Peyer's patch (tissue), 4 donors: Measurements from ENCODE around the gene ZMIZ1. TPM values are rescaled to one million over a fixed set of nuclear protein-coding genes. Genes with fewer than 3 reads are reported as not detected.

Experiments
- DNase-seq, 3 donors: peaks; one replicate each; pipeline ENCODE4 v3.0.0-alpha.2; 2017 to 2019
- H3K27ac ChIP-seq, 4 donors: fragments of 200-600 bp; sonication (generic); one replicate each; pipeline ENCODE4 v1.5.1; 2016 to 2019
- H3K27me3 ChIP-seq, 2 donors: fragments of 200-600 bp; sonication (generic); one replicate each; pipeline ENCODE4 v1.5.1; 2019
- H3K36me3 ChIP-seq, 3 donors: fragments of 200-600 bp; sonication (generic); one replicate each; pipeline ENCODE4 v1.5.1; 2016 to 2019
- H3K4me1 ChIP-seq, 4 donors: fragments of 200-600 bp; sonication (generic); one replicate each; pipeline ENCODE4 v1.5.1; 2016 to 2019
- H3K4me3 ChIP-seq, 4 donors: fragments of 200-600 bp; sonication (generic); 1 replicate in 3 of 4; 2 replicates in 1 of 4; pipeline ENCODE4 v1.5.1; 2016 to 2019; ENCODE audit warnings: mild to moderate bottlenecking in 1 of 4
- H3K9me3 ChIP-seq, 4 donors: fragments of 200-600 bp; sonication (generic); one replicate each; pipeline ENCODE4 v1.5.1; 2016 to 2019; ENCODE audit warnings: mild to moderate bottlenecking in 1 of 4
- POLR2A ChIP-seq, 2 donors: fragments of 450-650 bp; IDR thresholded peaks; one replicate each; pipeline ENCODE4 v1.5.1; 2017; ENCODE audit warnings: antibody characterized with exemption in 2 of 2, mild to moderate bottlenecking in 2 of 2, moderate library complexity in 2 of 2
- total RNA-seq, 4 donors: library from RNA; depleted of rRNA; stranded (reverse); fragments of >200 nt; gene quantifications; one replicate each; pipeline ENCODE4 v1.1.0, GENCODE V29; 2016
- TF ChIP-seq, protein P1 (sequence below), 6 experiments: fragments of 450-650 bp in 4 of 6; fragments of 200-600 bp in 2 of 6; sonication (generic) in 1 of 6; IDR thresholded peaks; one replicate each; pipeline ENCODE4 v1.5.1; 2017 to 2019; ENCODE audit warnings: antibody characterized with exemption in 6 of 6, mild to moderate bottlenecking in 3 of 6, moderate library complexity in 1 of 6

Gene ZMIZ1
- total RNA-seq, 4 donors from 2014 or later: 40.4 to 86.7 (median 73.2) TPM

DNA sequence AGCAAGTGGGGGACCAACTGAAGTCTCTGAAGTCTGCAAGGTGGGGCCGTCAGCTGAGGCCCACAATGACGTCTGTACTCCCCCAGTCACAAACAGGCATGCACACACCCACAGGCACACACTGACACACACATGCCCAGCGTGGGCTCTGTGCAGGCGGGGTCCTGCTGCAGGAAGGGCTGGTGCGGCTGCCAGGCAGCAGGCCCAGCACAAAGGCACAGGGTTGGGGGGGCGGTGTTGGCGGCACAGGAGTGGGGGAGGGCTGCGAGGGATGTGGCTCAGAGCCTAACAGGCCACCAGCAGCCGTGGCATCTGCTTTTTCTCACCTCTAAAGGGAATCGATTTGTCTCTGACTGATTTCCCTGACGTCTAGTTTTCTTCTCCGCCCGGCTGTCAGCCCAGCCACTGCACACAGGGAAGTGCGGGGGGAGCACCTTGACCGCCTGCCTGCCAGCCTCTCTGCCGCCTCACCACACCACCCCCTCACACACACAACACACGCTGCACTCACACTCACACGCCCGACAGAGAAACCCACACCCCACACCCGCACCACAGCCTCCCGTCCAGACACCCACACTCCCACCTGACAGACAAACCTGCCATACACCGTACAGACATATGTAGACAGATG lies 43.5 kb upstream of the ZMIZ1 start:
- no peak overlapping the region for H3K4me3 ChIP-seq
- peak in 1 of 3 donors; percentile 15 for DNase-seq
- H3K27me3 ChIP-seq: no peaks in the 10 kb centered on the region
- no peak overlapping the region for H3K27ac ChIP-seq
- peaks cover 0 to 9% (median 0%) of the 10 kb centered on the region in 4 donors for H3K4me1 ChIP-seq
- no peak for TF ChIP-seq POLR2A (IDR thresholded peaks at IDR 0.05)
- TF ChIP-seq, protein P1, sequence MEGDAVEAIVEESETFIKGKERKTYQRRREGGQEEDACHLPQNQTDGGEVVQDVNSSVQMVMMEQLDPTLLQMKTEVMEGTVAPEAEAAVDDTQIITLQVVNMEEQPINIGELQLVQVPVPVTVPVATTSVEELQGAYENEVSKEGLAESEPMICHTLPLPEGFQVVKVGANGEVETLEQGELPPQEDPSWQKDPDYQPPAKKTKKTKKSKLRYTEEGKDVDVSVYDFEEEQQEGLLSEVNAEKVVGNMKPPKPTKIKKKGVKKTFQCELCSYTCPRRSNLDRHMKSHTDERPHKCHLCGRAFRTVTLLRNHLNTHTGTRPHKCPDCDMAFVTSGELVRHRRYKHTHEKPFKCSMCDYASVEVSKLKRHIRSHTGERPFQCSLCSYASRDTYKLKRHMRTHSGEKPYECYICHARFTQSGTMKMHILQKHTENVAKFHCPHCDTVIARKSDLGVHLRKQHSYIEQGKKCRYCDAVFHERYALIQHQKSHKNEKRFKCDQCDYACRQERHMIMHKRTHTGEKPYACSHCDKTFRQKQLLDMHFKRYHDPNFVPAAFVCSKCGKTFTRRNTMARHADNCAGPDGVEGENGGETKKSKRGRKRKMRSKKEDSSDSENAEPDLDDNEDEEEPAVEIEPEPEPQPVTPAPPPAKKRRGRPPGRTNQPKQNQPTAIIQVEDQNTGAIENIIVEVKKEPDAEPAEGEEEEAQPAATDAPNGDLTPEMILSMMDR (IDR thresholded peaks at IDR 0.05): no peak
- H3K9me3 ChIP-seq: no peaks in the 10 kb centered on the region
- H3K36me3 ChIP-seq: no peaks in the 10 kb centered on the region

DNA sequence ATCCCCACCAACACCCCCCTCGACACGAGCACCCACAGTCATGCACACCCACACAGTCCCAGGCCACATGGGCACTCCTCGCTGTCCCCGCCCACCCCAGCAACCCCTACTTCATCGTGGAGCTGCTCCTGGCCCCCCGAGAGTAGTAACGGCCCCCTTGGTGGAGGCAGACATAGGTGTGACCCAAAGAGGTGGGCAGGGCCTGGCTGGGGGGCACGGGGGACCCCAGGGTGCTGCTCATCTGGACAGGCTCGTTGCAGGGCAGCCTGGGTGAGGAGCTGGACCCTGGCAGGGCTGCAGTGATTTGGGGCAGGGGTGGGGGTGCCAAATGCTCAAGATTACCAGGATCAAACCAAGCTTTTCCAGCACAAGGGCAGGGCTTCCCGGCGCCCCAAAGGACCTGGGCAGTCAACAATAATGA lies 42.4 kb upstream of the ZMIZ1 start:
- no peaks in the 10 kb centered on the region for H3K27me3 ChIP-seq
- DNase-seq: peak in 1 of 3 donors; percentile 24
- H3K4me1 ChIP-seq: peaks cover 0 to 9% (median 0%) of the 10 kb centered on the region in 4 donors
- no peaks in the 10 kb centered on the region for H3K36me3 ChIP-seq
- TF ChIP-seq, protein P1 (IDR thresholded peaks at IDR 0.05): no peak
- TF ChIP-seq POLR2A (IDR thresholded peaks at IDR 0.05): no peak
- H3K9me3 ChIP-seq: no peaks in the 10 kb centered on the region
- H3K4me3 ChIP-seq: no peak overlapping the region
- no peak overlapping the region for H3K27ac ChIP-seq

DNA sequence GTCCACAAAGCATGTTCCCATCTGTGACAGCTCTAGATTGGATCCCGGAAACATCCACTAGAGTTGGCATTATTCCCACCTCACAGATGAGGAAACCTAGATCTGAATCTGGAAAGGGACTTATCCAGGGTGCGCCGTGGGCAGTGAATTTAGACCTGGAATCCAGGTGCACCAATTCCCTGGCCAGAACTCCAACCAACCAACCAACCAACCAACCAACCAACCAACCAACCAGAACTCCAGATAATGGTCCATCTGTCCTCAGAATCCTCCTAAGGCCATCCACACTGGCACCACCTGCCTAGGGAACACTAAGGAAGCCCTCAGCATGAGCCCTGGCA lies 42.0 kb upstream of the ZMIZ1 start:
- DNase-seq: peak in 1 of 3 donors; percentile 4
- Histone ChIP-seq H3K4me3 (no peak overlapping the region), H3K27ac (no peak overlapping the region), H3K4me1 (peaks cover 0 to 9% (median 0%) of the 10 kb centered on the region in 4 donors), H3K27me3 (no peaks in the 10 kb centered on the region), H3K9me3 (no peaks in the 10 kb centered on the region), H3K36me3 (no peaks in the 10 kb centered on the region)
- TF ChIP-seq, protein P1 (IDR thresholded peaks at IDR 0.05): no peak
- TF ChIP-seq POLR2A (IDR thresholded peaks at IDR 0.05): no peak

DNA sequence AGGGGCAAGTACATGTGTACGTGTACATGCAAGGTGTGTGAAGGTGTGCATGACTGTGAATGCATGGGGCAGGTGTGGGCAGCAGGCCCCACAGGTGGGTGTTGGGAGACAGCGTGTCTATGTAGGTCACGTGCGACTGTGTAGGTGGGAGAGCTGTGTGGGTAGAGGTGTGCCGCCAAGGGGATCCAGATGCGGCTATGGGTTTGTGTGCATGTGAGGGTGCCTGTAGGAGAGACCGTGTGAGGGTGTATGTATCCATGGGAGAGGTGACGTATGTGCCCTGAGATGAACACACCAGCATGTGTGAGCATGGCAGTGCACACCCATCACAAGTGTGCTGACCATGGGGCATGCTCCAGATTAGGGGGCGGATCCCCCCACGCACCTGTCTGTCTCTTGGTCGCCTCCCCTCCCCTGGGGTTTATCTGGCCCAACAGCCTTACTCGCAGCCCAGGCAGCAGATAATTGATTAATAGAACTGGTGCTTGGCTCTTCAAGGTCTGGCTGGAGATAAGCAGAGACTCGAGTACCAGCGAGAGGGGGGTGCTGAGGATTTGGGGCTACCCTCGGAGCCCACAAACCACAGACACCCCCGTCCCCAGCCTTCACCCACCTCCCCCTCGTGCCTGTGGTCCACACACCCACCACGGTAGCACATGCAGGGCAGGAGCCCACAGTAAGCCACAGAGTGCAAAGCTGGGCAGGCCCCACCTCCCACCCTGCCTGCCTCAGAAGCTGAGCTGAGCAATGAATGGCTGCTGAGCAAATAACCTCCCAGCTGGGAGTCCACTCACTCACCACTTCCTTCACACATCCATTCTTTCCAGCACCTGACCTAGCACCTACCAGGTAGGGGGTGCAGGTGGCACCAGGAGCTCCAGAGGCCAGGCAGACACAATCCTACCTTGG lies 41.4 kb upstream of the ZMIZ1 start:
- peak in 1 of 3 donors; percentile 44 for DNase-seq
- no peaks in the 10 kb centered on the region for H3K27me3 ChIP-seq
- H3K4me1 ChIP-seq: peaks cover 0 to 9% (median 0%) of the 10 kb centered on the region in 4 donors
- no peak overlapping the region for H3K27ac ChIP-seq
- H3K9me3 ChIP-seq: no peaks in the 10 kb centered on the region
- H3K4me3 ChIP-seq: no peak overlapping the region
- TF ChIP-seq POLR2A (IDR thresholded peaks at IDR 0.05): no peak
- TF ChIP-seq, protein P1 (IDR thresholded peaks at IDR 0.05): no peak
- H3K36me3 ChIP-seq: no peaks in the 10 kb centered on the region

DNA sequence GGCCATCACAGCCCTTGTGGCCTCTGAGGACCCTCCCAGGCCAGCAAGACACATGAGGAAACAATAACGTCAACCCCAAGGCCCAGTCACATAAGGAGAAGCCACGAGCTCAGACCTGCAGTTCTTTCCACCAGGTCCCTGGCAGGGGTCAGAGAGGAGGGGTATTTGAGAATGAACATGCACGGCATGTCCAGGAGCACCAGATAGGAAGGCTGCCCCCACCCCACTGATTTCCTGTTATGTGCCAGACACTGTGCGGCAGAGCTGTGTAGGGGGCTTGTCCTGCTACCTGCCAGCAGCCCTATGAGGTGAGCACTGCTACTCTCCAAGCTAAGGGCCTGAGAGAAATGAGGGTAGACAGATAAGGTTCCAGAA lies 40.7 kb upstream of the ZMIZ1 start:
- DNase-seq: peak in 1 of 3 donors; percentile 7
- TF ChIP-seq, protein P1 (IDR thresholded peaks at IDR 0.05): no peak
- no peak for TF ChIP-seq POLR2A (IDR thresholded peaks at IDR 0.05)
- H3K36me3 ChIP-seq: no peaks in the 10 kb centered on the region
- H3K9me3 ChIP-seq: no peaks in the 10 kb centered on the region
- H3K4me1 ChIP-seq: peaks cover 0 to 5% (median 0%) of the 10 kb centered on the region in 4 donors
- H3K4me3 ChIP-seq: no peak overlapping the region
- H3K27ac ChIP-seq: no peak overlapping the region
- H3K27me3 ChIP-seq: no peaks in the 10 kb centered on the region
